ENCODE measurements around the gene CRB2.
A peak's percentile ranks its signal among the peaks of the same experiment; 100 is the strongest.

Gene CRB2

GRCh38 chr9:123348317-123348992, 7.5 kb upstream of the CRB2 start:
- no peak for DNase-seq

- DNase-seq, result no peak
These were observed 7.0 kb upstream of the CRB2 start for GRCh38 chr9:123349033-123349432.

- peak in 1 of 2 experiments; percentile 2 for DNase-seq
These were observed 6.1 kb upstream of the CRB2 start for GRCh38 chr9:123349691-123350480.

DNA sequence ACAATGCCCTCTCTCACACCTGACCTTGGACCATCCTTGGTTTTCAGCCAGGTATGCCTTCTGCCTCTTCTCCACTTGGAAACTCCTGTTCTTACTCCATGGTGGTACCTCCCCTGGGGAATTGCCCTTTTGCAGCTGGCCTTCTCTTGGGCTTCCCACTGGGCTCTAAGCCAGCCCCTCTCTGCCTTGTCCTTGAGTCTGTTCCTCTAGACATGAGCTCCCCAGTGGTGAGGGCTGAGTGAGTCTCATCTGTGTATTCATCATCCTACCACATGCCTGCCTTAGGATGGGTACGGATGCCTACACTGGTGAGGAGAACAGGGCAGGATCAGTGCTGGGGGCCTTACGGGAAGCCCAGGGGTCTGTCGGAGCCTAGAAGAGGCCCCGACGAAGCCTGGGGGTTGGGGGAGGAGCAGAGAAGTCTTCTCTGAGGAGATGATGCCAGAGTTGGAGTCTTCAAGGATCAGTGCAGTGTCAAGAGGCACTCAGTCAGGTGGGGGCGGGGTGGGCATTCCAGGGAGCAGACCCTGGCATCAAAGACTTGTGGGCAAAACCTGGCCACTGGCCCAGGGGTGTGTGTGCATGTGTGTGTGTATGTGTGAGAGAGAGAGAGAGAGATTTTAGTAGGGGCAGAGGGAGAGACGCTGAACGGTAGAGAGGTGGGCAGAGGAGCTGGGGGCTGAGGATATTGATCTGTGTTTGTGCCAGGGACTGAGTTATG, 5.2 kb upstream of the CRB2 start:
- no peak for DNase-seq

DNA sequence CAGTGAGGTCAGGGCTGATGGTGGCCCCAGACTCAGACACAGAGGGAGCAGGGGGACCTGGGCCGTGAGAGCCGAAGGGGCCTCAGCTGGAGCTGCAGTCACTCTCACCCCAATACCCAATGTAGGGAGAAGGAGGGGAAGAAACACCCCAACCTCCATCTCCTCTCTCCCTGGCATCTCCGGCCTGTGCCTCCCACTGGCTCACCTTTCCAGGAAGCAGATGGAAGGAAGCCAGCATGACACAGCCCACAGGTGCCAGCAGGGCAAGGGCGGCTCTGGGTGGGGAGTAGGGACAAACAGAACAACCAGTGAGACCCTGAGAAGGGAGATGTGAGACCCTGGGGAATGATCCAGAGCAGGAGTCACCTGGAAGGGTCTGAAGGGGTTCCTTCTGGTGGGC, 3.0 kb upstream of the CRB2 start:
- DNase-seq, result no peak

- DNase-seq, result no peak
These were observed 1.9 kb upstream of the CRB2 start for GRCh38 chr9:123353984-123354591.

GRCh38 chr9:123354806-123355508, 1.0 kb upstream of the CRB2 start:
- DNase-seq, result no peak

DNA sequence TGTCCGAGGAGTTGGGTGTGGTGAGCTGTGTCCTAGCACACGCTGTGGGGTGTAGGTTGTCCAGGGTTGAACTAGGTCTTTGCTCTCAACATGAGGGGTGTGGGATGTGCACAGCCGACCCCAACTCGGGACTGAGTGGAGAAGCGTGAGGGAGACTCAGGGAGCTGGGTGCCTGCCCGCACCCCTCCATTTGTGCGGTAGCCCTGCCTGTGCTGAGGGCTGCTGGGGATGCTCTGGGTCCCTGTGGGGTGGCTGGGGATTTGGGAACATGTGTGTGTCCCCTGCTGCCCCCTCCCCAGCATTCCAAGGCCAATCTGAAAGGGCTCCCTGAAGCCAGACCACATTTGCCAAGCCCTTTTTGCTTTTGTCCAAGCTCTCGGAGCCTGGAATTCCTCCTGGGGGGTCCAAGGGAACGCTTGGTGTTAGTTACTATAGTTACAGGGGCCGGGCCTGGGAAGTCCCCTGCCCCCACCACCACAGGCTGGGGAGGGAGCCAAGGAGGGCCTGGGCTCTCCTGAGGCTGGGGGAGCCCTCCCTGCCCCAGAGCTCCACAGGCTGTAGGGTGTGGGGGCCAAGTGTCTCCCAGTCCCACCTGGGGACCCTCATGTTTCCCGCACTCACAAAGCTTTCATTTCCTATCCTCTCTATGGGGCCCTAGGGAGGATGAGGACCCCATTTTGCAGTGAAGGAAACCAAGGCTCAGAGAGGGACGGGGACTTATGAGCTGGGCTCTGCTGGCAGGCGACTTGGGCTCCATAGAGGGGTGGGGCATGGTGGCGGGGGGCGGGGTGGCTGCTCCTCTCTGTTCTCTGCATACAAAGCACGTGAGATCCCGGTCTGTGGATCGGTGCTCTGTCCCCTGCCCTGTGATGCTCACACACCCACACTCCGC, 1.1 kb downstream of the CRB2 start:
- DNase-seq, result no peak

- DNase-seq, result no peak
These were observed 1.7 kb downstream of the CRB2 start for GRCh38 chr9:123357743-123358059.

GRCh38 chr9:123358181-123358905, 2.3 kb downstream of the CRB2 start:
- DNase-seq, result no peak

DNA sequence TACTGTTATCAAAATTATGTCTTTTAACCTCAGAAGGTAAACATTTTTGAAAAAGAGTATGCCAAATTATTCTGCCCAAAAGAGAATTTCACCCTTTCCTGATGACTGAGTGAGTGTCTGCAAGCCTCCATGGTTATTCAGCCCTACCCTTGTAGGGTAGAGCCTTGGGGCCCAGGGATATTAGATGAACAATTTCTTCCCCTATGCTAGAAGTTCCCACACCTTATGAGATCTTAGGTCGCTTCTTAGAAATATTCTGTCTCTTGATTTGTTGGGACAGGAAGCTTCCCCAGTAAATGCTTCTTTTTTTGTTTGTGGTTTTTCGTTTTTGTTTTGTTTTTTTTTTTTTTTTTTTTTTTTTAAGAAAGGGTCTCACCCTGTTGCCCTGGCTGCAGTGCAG, 3.1 kb downstream of the CRB2 start:
- DNase-seq, result no peak

DNA sequence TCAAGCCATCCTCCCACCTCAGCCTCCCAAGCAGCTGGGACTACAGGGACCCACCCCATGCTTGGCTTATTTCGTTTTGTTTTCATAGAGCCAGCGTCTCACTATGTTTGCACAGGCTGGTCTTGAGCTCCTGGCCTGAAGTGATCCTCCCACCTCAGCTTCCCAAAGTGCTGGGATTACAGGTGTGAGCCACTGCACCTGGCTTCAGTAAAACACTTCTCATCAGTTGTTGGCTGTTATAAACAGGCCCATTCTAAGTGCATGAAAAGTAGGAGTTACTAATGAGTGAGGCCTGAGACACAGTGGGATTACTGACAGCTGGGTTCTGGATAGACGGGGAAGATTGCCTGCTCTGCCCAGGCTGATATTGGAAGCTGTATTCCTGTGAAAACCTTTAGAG, 3.5 kb downstream of the CRB2 start:
- no peak for DNase-seq

DNA sequence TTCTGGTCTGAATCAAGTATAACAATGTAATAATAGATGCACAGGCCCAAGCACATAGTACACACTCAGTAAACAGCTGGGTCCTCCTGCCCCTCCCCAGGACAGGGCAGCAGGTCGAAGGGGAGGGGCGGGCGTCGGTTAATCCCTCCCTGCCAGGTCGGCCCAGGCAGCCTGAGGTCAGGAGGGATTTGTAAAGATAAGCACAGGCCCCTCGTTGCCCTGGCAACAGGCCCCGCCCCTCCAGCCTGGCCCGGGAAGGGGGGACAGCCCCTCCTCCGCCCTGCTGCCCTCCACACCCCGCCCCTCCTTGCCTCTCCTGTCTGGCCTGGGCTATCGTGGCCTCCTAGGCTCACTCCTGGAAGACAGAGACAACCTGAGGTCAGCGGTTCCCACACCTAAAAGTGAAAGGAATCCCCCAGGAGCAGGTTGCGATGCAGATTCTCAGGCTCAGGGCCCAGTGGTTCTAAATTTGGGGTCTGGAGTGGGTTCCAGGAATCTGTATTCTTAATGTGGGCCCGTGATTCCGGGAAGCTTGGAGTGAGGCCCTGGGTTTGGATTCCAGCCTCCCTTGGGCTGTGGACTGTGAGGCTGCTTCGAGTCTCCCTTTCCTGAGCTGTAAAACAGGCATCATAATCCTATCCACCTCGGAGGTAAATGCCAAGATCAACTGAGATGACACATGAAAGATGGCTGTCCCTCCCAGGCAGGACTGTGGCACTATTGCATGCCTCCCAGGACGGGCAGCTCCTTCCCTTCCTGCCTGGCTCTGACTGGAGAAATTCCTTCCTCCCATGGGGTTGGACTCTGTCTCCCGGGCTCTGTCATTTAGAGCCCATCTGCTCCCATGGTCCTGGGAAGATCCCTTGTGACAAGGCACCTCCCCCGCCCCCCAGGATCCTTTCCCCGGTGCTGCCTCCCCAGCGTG, 4.4 kb downstream of the CRB2 start:
- no peak for DNase-seq

DNA sequence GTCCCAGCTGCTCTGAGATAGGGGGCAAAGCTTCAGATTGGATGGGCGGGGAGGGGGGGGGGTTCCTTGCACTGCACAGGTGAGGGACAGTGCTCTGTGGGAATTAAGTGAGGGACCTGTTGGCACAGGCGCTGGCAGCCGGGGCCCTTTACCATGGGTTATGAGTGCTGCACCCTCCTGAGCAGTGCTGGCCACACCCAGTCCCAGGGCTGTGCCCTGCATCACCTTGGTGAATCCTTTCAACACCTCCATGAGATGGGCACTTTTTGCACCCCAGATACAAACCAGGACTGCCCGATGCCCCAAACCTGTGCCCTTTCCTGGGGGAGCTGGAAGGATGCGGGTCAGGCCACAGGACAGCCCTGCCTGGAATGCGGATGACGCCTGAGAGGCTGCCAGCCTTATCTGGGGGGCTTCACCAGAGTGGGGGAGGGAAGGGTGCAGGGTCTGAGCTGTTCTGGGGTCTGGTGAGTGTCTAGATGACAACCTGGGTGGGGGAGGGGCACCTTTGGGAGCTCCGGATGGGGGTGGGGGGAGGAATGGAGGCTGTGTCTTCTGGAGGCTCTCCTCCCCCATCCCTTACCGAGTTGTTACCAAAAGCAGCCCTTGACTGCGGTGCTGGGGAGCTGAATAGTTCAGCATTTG, 5.2 kb downstream of the CRB2 start:
- no peak for DNase-seq

GRCh38 chr9:123361731-123362510, 5.9 kb downstream of the CRB2 start:
- no peak for DNase-seq

GRCh38 chr9:123362856-123363255, 6.9 kb downstream of the CRB2 start:
- no peak for DNase-seq

GRCh38 chr9:123364241-123364824, 8.3 kb downstream of the CRB2 start:
- no peak for DNase-seq

DNA sequence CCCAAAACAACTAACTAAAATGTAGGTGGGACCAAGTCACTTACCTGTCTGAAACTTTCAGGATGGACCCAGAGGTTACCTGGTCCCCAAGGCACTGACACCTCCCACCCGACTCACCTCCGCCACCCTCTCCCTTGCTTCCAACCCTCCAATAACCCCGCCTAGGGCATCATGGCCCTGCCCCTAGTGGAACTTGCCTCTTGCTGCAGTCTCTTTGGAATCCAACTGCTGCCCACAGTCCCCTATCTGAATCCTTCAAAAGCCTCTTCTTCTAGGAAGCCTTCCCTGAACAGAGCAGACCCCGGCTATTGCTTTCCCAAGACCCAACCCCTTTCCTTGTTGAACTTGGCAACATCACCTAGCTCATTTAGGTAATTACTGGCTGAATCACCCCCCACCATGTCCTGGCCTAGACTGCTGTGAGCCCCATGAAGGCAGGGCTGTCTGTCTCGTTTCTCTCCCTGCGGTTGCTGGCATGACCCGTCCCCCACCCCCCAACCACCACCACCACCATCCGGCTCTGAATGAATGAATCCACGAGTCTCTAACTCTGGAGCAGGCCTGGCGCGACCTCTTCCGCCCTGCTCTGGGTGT, 9.4 kb downstream of the CRB2 start:
- no peak for DNase-seq
